Measurements from ENCODE around the gene SMIM28.

Gene SMIM28

DNA sequence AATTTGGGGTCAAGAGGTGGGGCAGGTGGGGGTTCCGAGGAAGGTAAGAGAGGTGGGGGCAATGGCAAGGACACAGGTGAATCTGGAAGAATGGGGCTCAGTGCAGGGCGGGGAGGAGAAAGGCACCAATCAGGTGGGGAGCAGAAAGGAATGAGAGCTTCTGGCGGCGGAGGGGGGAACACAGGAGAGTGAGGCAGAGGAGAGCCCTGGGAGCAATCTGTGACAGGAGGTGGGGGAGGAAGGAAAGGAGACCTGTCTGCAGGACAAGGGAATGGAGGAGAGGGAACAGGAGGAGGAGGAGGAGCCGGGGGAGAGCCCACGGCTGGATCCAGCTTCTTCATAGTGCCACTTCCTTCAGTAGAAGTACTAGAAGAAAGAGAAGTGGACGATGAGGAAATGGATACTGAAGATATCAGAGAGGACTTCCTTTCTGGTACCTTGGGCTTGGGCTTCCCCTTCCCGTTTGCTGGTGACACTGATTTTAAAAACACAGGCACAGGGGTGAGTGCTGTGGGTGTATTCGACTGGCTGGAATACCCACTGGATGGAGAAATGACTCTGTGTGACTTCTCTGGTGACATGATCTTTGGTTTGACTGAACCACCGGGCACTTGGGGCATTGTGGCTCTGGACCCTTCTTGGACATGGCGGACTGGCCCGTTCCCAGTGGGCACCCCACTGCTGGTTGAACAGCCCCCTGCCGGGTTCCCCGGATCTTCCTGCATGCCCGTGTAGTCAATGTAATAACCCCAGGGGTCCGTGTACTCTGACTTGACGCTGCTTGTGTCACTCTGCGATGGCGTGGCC is 53.8 kb downstream of the SMIM28 start:
- no peak overlapping the region for H3K27ac ChIP-seq (ENCODE audit: low read depth, low read length)
- no peaks in the 10 kb centered on the region for H3K9me3 ChIP-seq (ENCODE audit: control insufficient read depth, insufficient read depth, low read depth, low read length)
- H3K36me3 ChIP-seq (ENCODE audit: control insufficient read depth, insufficient read depth, low read length), result peaks cover 26% of the 10 kb centered on the region
- no peaks in the 10 kb centered on the region; the same call in 1 of the 2 replicates for H3K4me1 ChIP-seq (ENCODE audit: control insufficient read depth, insufficient read depth, low read length)
- H3K4me3 ChIP-seq (ENCODE audit: low read depth, low read length), result no peak overlapping the region
- H3K27me3 ChIP-seq (ENCODE audit: control insufficient read depth, insufficient read depth, low read length), result no peaks in the 10 kb centered on the region
- no peak overlapping the region for H3K9ac ChIP-seq (ENCODE audit: low read length)

- Histone ChIP-seq H3K36me3 (ENCODE audit: control insufficient read depth, insufficient read depth, low read length) (peaks cover 25% of the 10 kb centered on the region), H3K27ac (ENCODE audit: low read depth, low read length) (no peak overlapping the region)
Observed at GRCh38 chr6:138432063-138432356, 54.3 kb downstream of the SMIM28 start.

More at GRCh38 chr6:138432063-138432356, 54.3 kb downstream of the SMIM28 start:
- H3K4me3 ChIP-seq (ENCODE audit: low read depth, low read length), result no peak overlapping the region
- H3K9me3 ChIP-seq (ENCODE audit: control insufficient read depth, insufficient read depth, low read depth, low read length), result no peaks in the 10 kb centered on the region
- H3K27me3 ChIP-seq (ENCODE audit: control insufficient read depth, insufficient read depth, low read length), result no peaks in the 10 kb centered on the region
- no peak overlapping the region for H3K9ac ChIP-seq (ENCODE audit: low read length)
- H3K4me1 ChIP-seq (ENCODE audit: control insufficient read depth, insufficient read depth, low read length), result no peaks in the 10 kb centered on the region; the same call in 1 of the 2 replicates
